Astrocyte of the spinal cord (primary cell): Measurements from ENCODE around the gene SLC52A3.

ENCODE experiments used
- DNase-seq: peaks from one replicate; pipeline ENCODE4 v3.0.0; 2011; ENCODE audit warnings: low read depth, low spot score
- H3K4me3 ChIP-seq: 2 replicates; pipeline ENCODE4 v1.5.1; 2011; ENCODE audit warnings: low read depth, mild to moderate bottlenecking, low read length, moderate library complexity
- in situ Hi-C: cut with HindIII; loops from 2 replicates; pipeline ENCODE4 v1.10.0; 2017; ENCODE audit warnings: low sequenced_read_pairs
- TF ChIP-seq, protein P1 (sequence below): IDR thresholded peaks from 2 replicates; pipeline ENCODE4 v1.5.1; 2012; ENCODE audit warnings: low read depth, mild to moderate bottlenecking, low read length, inconsistent platforms

Gene SLC52A3

DNA sequence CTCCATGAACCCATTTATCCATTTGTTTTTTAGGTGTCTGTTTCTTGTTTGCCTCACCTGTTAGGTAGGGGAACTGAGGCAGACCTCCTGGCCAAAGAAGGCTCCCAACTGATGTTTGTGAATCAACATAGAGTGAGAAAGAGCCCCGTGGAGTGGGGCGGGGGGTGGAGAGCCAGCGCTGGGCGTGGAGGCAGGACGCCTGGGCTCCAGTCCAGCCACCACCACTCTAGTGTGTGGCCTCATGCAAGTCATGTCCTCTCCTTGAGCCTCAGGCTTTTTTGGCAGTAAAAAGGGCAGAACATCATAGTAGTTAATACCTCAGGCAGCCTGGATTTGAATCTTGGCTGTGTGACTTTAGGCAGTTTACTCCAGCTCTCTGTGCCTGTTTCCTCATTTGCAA is 50.5 kb downstream of the SLC52A3 start:
- no peak overlapping the region for H3K4me3 ChIP-seq
- in situ Hi-C loops = no loop called here

DNA sequence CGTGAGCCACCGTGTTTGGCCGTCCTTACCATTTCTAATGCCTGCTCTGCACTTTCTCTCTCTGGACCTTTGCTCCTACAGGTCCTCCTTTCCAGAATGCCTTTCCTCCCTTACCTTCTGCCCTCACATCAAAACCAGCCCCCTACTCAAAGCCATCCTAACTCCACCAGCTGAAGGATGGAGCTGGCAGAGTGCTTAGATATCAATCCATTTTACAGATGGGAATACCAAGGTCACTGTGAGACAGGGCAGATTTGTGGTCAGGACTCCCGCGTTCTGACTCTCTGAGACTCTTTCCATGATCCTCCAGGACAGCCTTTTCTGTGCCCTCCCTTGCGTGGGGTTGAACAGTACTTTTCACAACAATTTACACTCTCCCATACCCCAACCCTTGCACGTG is 51.0 kb downstream of the SLC52A3 start:
- H3K4me3 ChIP-seq = no peak overlapping the region
- in situ Hi-C loops = no loop called here
- TF ChIP-seq, protein P1, sequence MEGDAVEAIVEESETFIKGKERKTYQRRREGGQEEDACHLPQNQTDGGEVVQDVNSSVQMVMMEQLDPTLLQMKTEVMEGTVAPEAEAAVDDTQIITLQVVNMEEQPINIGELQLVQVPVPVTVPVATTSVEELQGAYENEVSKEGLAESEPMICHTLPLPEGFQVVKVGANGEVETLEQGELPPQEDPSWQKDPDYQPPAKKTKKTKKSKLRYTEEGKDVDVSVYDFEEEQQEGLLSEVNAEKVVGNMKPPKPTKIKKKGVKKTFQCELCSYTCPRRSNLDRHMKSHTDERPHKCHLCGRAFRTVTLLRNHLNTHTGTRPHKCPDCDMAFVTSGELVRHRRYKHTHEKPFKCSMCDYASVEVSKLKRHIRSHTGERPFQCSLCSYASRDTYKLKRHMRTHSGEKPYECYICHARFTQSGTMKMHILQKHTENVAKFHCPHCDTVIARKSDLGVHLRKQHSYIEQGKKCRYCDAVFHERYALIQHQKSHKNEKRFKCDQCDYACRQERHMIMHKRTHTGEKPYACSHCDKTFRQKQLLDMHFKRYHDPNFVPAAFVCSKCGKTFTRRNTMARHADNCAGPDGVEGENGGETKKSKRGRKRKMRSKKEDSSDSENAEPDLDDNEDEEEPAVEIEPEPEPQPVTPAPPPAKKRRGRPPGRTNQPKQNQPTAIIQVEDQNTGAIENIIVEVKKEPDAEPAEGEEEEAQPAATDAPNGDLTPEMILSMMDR = no peak
- no peak for DNase-seq

More for the DNA sequence above, 50.5 kb downstream of the SLC52A3 start:
- no peak for DNase-seq
- TF ChIP-seq, protein P1 = no peak

DNA sequence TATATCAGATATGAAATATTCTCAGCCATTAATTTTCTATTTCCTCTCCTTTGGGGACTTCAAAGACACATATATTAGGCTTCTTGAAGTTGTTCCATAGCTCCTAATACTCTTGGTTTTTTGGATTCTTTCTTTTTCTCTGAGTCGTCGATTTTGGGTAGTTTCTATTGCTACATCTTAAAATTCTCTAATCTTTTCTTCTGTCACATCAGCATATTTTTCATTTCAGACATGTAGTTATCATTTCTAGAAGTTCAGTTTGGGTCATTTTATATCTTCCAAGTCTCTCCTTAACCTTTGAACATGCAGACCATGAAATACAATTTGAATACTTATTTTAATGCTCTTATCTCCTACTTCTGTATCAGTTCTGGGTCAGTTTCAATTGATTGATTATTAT is 53.8 kb downstream of the SLC52A3 start:
- TF ChIP-seq, protein P1 = no peak
- no peak for DNase-seq
- in situ Hi-C loops = no loop called here

DNA sequence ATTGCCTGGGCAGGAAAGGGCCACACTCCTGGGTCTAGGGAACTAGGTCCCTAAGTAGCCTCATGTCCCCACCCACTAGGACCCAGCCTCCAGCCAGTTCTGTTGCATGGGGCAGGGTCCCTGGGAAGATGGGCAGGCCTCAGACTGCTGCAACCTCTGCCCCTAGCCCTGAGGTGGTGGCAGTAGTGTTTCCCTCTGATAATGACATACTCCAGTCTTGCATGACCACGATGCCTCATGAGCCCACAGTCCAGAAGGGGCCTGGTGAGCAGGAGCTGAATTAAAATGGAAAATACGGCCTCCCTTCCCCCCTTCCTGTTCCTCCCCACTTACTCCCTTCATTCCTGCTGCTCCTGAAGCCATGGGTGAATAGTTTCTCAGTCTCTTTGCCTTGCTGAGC is 56.7 kb downstream of the SLC52A3 start:
- in situ Hi-C loops = no loop called here
- TF ChIP-seq, protein P1 = no peak

More for the DNA sequence above, 53.8 kb downstream of the SLC52A3 start:
- no peak overlapping the region for H3K4me3 ChIP-seq

DNA sequence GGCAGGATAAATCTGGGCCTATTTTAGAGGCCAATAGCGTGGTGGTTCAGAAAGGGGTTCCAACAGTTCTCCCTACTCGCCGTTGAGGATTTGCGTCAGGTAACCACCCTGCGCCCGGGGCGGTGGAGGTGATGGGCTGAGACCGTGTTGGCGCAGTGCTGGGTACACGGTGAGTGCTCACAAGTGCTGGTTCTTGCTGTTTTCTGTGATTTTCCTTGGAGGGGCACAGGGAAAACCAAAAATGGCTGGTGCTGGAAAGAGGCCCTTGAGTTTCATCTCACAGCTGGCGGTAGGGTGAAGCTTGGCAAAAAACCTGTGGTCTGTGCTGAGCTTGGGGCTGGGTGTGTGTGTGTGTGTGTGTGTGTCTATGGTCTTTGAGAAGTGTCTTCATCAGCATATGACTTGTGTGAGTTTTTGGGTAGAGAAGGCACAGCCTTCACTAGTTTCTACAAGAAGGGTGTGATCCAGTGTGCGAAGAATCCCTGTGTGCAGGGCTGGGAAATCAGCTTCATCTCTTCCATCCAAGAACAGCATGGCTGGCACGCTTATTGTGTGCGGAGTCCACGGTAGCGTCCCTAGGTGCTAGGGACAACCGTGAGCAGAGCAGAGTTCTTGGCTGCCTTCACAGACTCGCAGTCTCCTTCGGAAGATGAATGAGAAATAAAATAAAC is 57.4 kb downstream of the SLC52A3 start:
- H3K4me3 ChIP-seq = no peak overlapping the region
- TF ChIP-seq, protein P1 = no peak
- in situ Hi-C loops = no loop called here
- no peak for DNase-seq

More for the DNA sequence above, 56.7 kb downstream of the SLC52A3 start:
- H3K4me3 ChIP-seq = no peak overlapping the region
- no peak for DNase-seq
